NB4 (cell line): ENCODE data around the gene CDC27.
"Not testable (repeated sequence)": the region's sequence is repeated elsewhere in the genome, so short reads cannot be mapped to it uniquely, and the experiment has no call there.

Experiments
- DNase-seq: peaks from one replicate; pipeline ENCODE4 v3.0.0; 2010; ENCODE audit warnings: low read depth
- H3K4me3 ChIP-seq: one replicate; pipeline ENCODE4 v1.5.1; 2011; ENCODE audit warnings: mild to moderate bottlenecking, low read depth, low read length, moderate library complexity
- CTCF ChIP-seq: IDR thresholded peaks from one replicate; pipeline ENCODE4 v1.5.1; 2012; ENCODE audit warnings: low read depth, low read length
- MAX ChIP-seq: IDR thresholded peaks from 2 replicates; pipeline ENCODE4 v1.6.1; 2011; ENCODE audit warnings: low read depth, low read length
- MYC ChIP-seq: IDR thresholded peaks from 2 replicates; pipeline ENCODE4 v1.6.1; 2011; ENCODE audit warnings: low read depth, low read length
- POLR2A ChIP-seq: IDR thresholded peaks from 2 replicates; pipeline ENCODE4 v1.6.1; 2011; ENCODE audit warnings: mild to moderate bottlenecking; ENCODE audit not compliant: insufficient read length; ENCODE audit errors: extremely low read depth

CDC27 gene

GRCh38 chr17:47219621-47220475, 30.8 kb upstream of the CDC27 start:
- H3K4me3 ChIP-seq, result no peak overlapping the region
- no peak for DNase-seq
- TF ChIP-seq MYC, result no peak
- TF ChIP-seq CTCF, result no peak
- no peak for TF ChIP-seq MAX
- TF ChIP-seq POLR2A, result no peak

- TF ChIP-seq POLR2A (no peak), MAX (no peak)
- no peak overlapping the region for H3K4me3 ChIP-seq
- no peak for DNase-seq
These were observed 29.9 kb upstream of the CDC27 start for GRCh38 chr17:47218896-47219430.

- H3K4me3 ChIP-seq, DNase-seq: not testable (repeated sequence)
These were observed 28.2 kb upstream of the CDC27 start for GRCh38 chr17:47217279-47217678.

- H3K4me3 ChIP-seq, DNase-seq: not testable (repeated sequence)
These were observed 27.7 kb upstream of the CDC27 start for GRCh38 chr17:47216821-47217220.

- TF ChIP-seq MAX (no peak), CTCF (no peak), POLR2A (no peak), MYC (no peak)
- no peak overlapping the region for H3K4me3 ChIP-seq
- no peak for DNase-seq
These were observed 25.8 kb upstream of the CDC27 start for GRCh38 chr17:47214931-47215330.

GRCh38 chr17:47213540-47213939, 24.4 kb upstream of the CDC27 start:
- H3K4me3 ChIP-seq, result no peak overlapping the region
- no peak for TF ChIP-seq MAX
- no peak for DNase-seq

GRCh38 chr17:47212458-47212857, 23.4 kb upstream of the CDC27 start:
- H3K4me3 ChIP-seq, result no peak overlapping the region
- TF ChIP-seq MYC, result no peak
- DNase-seq, result no peak

GRCh38 chr17:47210779-47211178, 21.7 kb upstream of the CDC27 start:
- no peak for TF ChIP-seq MAX
- no peak for TF ChIP-seq MYC
- TF ChIP-seq CTCF, result no peak
- no peak overlapping the region for H3K4me3 ChIP-seq
- DNase-seq, result no peak
